ENCODE results near the gene RPS18. TPM values are rescaled to one million over a fixed set of nuclear protein-coding genes. Genes with fewer than 3 reads are reported as not detected.

Gene RPS18
- total and polyA plus RNA-seq, 9 of the 15 experiments (the other 6 are each of a cell fraction or from before 2014, with no cell fraction given), result 5,023 to 17,516 (median 8,131) TPM

DNA sequence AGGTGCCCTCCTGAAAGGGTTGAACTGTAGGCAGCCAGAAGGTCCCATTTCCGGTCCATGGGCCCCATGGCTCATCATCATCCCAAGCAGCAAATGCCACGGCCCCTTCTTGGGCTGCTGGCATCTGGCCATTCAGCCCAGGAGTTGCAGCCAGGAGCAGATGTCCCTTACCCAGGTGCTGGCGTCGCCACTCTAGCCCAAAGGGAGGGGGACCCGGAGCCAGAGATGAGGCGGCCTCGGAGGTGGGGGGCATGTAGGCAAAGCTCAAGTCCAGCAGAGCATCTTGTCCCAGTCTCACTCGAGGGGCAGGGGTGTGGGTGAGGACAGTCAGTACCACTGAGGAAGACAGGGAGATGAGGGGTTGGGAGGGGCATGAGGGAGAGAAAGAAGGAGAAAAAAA, 33.2 kb downstream of the RPS18 start:
- Histone ChIP-seq H3K27me3 (ENCODE audit: control insufficient read depth in 2 of 2, insufficient read depth in 2 of 2, low read length in 2 of 2) (no peaks in the 10 kb centered on the region), H3K4me2 (ENCODE audit: insufficient read depth, low read length) (no peak overlapping the region), H3K27ac (ENCODE audit: extremely low read depth, low read depth, low read length) (no peak overlapping the region), H3K9me1 (ENCODE audit: control insufficient read depth, insufficient read depth, low read length) (no peaks in the 10 kb centered on the region), H3K9me3 (replicated peaks; ENCODE audit: control insufficient read depth, insufficient read depth, low read depth, low read length) (no peaks in the 10 kb centered on the region), H3K79me2 (ENCODE audit: control insufficient read depth, insufficient read depth, low read length) (peaks cover 23% of the 10 kb centered on the region), H2AFZ (ENCODE audit: low read depth, low read length) (no peak overlapping the region), H4K20me1 (replicated peaks; ENCODE audit: control insufficient read depth, insufficient read depth, low read length) (peaks cover 8% of the 10 kb centered on the region; the same call in 1 of the 2 replicates), H3K36me3 (ENCODE audit: control insufficient read depth, insufficient read depth, low read length) (peaks cover 60% of the 10 kb centered on the region), H3K4me3 (no peak overlapping the region), H3K9ac (ENCODE audit: insufficient read depth in 1 of 2, low read depth in 2 of 2, low read length in 2 of 2) (0 out of 4 replicates have a peak overlapping the region, but pooled peaks of 1 of the 2 experiments have one; percentile 29), H3K4me1 (replicated peaks in 1 of 2; ENCODE audit: control insufficient read depth in 2 of 2, insufficient read depth in 2 of 2, low read length in 2 of 2) (peaks cover 0 to 20% of the 10 kb centered on the region in 2 experiments; a peak in 3 of 5 replicates)
- no peak for FAIRE-seq
- no peak for TF ChIP-seq JUN (IDR thresholded peaks at IDR 0.05; ENCODE audit: borderline replicate concordance, low read depth, low read length)
- no peak for TF ChIP-seq JUN (CRISPR knock-in tag; IDR thresholded peaks at IDR 0.05; ENCODE audit: borderline replicate concordance)
- TF ChIP-seq, protein P1, sequence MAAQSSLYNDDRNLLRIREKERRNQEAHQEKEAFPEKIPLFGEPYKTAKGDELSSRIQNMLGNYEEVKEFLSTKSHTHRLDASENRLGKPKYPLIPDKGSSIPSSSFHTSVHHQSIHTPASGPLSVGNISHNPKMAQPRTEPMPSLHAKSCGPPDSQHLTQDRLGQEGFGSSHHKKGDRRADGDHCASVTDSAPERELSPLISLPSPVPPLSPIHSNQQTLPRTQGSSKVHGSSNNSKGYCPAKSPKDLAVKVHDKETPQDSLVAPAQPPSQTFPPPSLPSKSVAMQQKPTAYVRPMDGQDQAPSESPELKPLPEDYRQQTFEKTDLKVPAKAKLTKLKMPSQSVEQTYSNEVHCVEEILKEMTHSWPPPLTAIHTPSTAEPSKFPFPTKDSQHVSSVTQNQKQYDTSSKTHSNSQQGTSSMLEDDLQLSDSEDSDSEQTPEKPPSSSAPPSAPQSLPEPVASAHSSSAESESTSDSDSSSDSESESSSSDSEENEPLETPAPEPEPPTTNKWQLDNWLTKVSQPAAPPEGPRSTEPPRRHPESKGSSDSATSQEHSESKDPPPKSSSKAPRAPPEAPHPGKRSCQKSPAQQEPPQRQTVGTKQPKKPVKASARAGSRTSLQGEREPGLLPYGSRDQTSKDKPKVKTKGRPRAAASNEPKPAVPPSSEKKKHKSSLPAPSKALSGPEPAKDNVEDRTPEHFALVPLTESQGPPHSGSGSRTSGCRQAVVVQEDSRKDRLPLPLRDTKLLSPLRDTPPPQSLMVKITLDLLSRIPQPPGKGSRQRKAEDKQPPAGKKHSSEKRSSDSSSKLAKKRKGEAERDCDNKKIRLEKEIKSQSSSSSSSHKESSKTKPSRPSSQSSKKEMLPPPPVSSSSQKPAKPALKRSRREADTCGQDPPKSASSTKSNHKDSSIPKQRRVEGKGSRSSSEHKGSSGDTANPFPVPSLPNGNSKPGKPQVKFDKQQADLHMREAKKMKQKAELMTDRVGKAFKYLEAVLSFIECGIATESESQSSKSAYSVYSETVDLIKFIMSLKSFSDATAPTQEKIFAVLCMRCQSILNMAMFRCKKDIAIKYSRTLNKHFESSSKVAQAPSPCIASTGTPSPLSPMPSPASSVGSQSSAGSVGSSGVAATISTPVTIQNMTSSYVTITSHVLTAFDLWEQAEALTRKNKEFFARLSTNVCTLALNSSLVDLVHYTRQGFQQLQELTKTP (IDR thresholded peaks at IDR 0.05; ENCODE audit: low read depth in 1 of 2, partially characterized antibody in 2 of 2), result no peak
- no peak for TF ChIP-seq GATA2 (CRISPR knock-in tag; IDR thresholded peaks at IDR 0.05)
- TF ChIP-seq ZNF431 (CRISPR knock-in tag; IDR thresholded peaks at IDR 0.05), result no peak
- TF ChIP-seq, protein P2, sequence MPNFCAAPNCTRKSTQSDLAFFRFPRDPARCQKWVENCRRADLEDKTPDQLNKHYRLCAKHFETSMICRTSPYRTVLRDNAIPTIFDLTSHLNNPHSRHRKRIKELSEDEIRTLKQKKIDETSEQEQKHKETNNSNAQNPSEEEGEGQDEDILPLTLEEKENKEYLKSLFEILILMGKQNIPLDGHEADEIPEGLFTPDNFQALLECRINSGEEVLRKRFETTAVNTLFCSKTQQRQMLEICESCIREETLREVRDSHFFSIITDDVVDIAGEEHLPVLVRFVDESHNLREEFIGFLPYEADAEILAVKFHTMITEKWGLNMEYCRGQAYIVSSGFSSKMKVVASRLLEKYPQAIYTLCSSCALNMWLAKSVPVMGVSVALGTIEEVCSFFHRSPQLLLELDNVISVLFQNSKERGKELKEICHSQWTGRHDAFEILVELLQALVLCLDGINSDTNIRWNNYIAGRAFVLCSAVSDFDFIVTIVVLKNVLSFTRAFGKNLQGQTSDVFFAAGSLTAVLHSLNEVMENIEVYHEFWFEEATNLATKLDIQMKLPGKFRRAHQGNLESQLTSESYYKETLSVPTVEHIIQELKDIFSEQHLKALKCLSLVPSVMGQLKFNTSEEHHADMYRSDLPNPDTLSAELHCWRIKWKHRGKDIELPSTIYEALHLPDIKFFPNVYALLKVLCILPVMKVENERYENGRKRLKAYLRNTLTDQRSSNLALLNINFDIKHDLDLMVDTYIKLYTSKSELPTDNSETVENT (CRISPR knock-in tag; IDR thresholded peaks at IDR 0.05), result no peak
- no peak for TF ChIP-seq HNRNPUL1 (IDR thresholded peaks at IDR 0.05; ENCODE audit: low read length)
- TF ChIP-seq PHF20 (IDR thresholded peaks at IDR 0.05; ENCODE audit: partially characterized antibody), result no peak
- no peak for TF ChIP-seq GABPB1 (CRISPR knock-in tag; IDR thresholded peaks at IDR 0.05)
- no peak for TF ChIP-seq RBM14 (IDR thresholded peaks at IDR 0.05; ENCODE audit: borderline replicate concordance, insufficient read depth, low read depth, low read length)
- no peak for TF ChIP-seq CBFA2T2 (conservative IDR thresholded peaks at IDR 0.05)
- 83% methylated on average over 8 of the region's 8 CpGs for WGBS (ENCODE audit: insufficient coverage, low coverage, missing lambda C conversion rate)
- no TSS peak for BruUV-seq (replicated peaks)
- no peak for ATAC-seq
- CTCF ChIA-PET (ENCODE audit: low intra/inter-chr PET ratio), result no interaction called here
- in situ Hi-C loops (cut with MboI) (no loop called here), intact Hi-C loops (cut with micrococcal nuclease) (no loop called here)
- POLR2A ChIA-PET, result no interaction called here
- no peak for DNase-seq (ENCODE audit: extremely low read depth in 1 of 4, low spot score in 3 of 4)

All from K562 (cell line).